Measurements from ENCODE around the gene VILL. TPM values are rescaled to one million over a fixed set of nuclear protein-coding genes. Genes with fewer than 3 reads are reported as not detected.

Gene VILL
- total RNA-seq, 2 experiments from 2014 or later, result 13.2 to 23.5 TPM

- Histone ChIP-seq H3K4me3 (ENCODE audit: low read depth, low read length, poor library complexity, severe bottlenecking) (no peak within 1 kb of the TSS), H4K20me1 (ENCODE audit: insufficient read depth, low read length) (no peaks in the 10 kb centered on the region), H2AFZ (ENCODE audit: low read length) (no peak within 1 kb of the TSS), H3K9me2 (ENCODE audit: insufficient read depth, low read length) (no peaks in the 10 kb centered on the region), H3K27ac (ENCODE audit: low read depth, low read length, poor library complexity, severe bottlenecking) (no peak within 1 kb of the TSS), H3K36me3 (ENCODE audit: insufficient read depth, low read length) (no peaks in the 10 kb centered on the region), H3K4me2 (ENCODE audit: low read length) (no peak within 1 kb of the TSS), H3K4me1 (ENCODE audit: insufficient read depth, low read length, poor library complexity, severe bottlenecking) (peaks cover 7% of the 10 kb centered on the region), H3K9me3 (ENCODE audit: low read length) (no peaks in the 10 kb centered on the region), H3K79me2 (ENCODE audit: insufficient read depth, low read depth, low read length) (no peaks in the 10 kb centered on the region)
- intact Hi-C loops (cut with micrococcal nuclease; ENCODE audit: unreplicated experiment), result no loop called here
- DNase-seq (ENCODE audit: low spot score), result no peak
- TF ChIP-seq EZH2phosphoT487 (IDR thresholded peaks at IDR 0.05; ENCODE audit: borderline replicate concordance, low read depth, low read length) (no peak), CTCF (conservative IDR thresholded peaks at IDR 0.05; ENCODE audit: low read length) (no peak)
- ChIA-PET CTCF (ENCODE audit: unreplicated experiment) (no interaction called here), POLR2A (interaction anchor here (0.7 kb wide), 1 partner anchor 195 kb away, joined by 3 read pairs; no protein-coding TSS in a partner anchor)
- no TSS peak for BruUV-seq (replicated peaks)
Observed at GRCh38 chr3:38029400-38030125, 39.0 kb downstream of the VILL start, which contains the start of gene PLCD1. TSS of gene PLCD1 (minus strand) at chr3:38029642. CDS start at chr3:38029539, 103 bp downstream.

- Histone ChIP-seq H3K4me3 (ENCODE audit: low read depth, low read length, poor library complexity, severe bottlenecking) (no peak overlapping the region), H3K9me2 (ENCODE audit: insufficient read depth, low read length) (no peaks in the 10 kb centered on the region), H4K20me1 (ENCODE audit: insufficient read depth, low read length) (no peaks in the 10 kb centered on the region), H3K27ac (ENCODE audit: low read depth, low read length, poor library complexity, severe bottlenecking) (no peak overlapping the region), H3K4me1 (ENCODE audit: insufficient read depth, low read length, poor library complexity, severe bottlenecking) (peaks cover 6% of the 10 kb centered on the region), H2AFZ (ENCODE audit: low read length) (no peak overlapping the region), H3K9me3 (ENCODE audit: low read length) (no peaks in the 10 kb centered on the region), H3K4me2 (ENCODE audit: low read length) (no peak overlapping the region), H3K36me3 (ENCODE audit: insufficient read depth, low read length) (no peaks in the 10 kb centered on the region), H3K79me2 (ENCODE audit: insufficient read depth, low read depth, low read length) (no peaks in the 10 kb centered on the region)
- BruUV-seq (replicated peaks), result no TSS peak
- CTCF ChIA-PET (ENCODE audit: unreplicated experiment), result no interaction called here
- DNase-seq (ENCODE audit: low spot score), result no peak
- no peak for TF ChIP-seq EZH2phosphoT487 (IDR thresholded peaks at IDR 0.05; ENCODE audit: borderline replicate concordance, low read depth, low read length)
- no peak for TF ChIP-seq CTCF (conservative IDR thresholded peaks at IDR 0.05; ENCODE audit: low read length)
- POLR2A ChIA-PET, result no interaction called here
- intact Hi-C loops (cut with micrococcal nuclease; ENCODE audit: unreplicated experiment), result no loop called here
Observed at GRCh38 chr3:38030126-38031021, 39.8 kb downstream of the VILL start.

Measured in OCI-LY7 (cell line).